GM23338 (cell line): Measurements from ENCODE around the gene VSTM1. TPM values are rescaled to one million over a fixed set of nuclear protein-coding genes. Genes with fewer than 3 reads are reported as not detected.

ENCODE experiments used
- ATAC-seq: fragments of 200-7000 bp; cut with Tn5 transposase; 3 replicates; pipeline ENCODE4 v1.9.1; 2020
- DNase-seq: peaks from one replicate; pipeline ENCODE4 v3.0.0-alpha.2; 2015; ENCODE audit warnings: low spot score
- H2AFZ ChIP-seq: fragments of 200-600 bp; sonication (generic); 2 replicates; pipeline ENCODE4 v1.8.0; 2016; ENCODE audit warnings: antibody characterized with exemption, mild to moderate bottlenecking, moderate library complexity
- H3F3A ChIP-seq: fragments of 200-600 bp; sonication (generic); replicated peaks from 2 replicates; pipeline ENCODE4 v1.8.0; 2017; ENCODE audit warnings: antibody characterized with exemption, mixed run types, low read depth
- H3K27ac ChIP-seq: fragments of 200-600 bp; sonication (generic); 2 replicates; pipeline ENCODE4 v1.6.1; 2016; ENCODE audit warnings: low read depth
- H3K27me3 ChIP-seq: fragments of 200-600 bp; sonication (generic); 2 replicates; pipeline ENCODE4 v1.8.0; 2016; ENCODE audit warnings: mild to moderate bottlenecking, mixed run types, moderate library complexity; ENCODE audit not compliant: insufficient read depth
- H3K36me3 ChIP-seq: fragments of 200-600 bp; sonication (generic); 2 replicates; pipeline ENCODE4 v1.8.0; 2016; ENCODE audit warnings: mild to moderate bottlenecking; ENCODE audit not compliant: insufficient read depth
- H3K4me1 ChIP-seq: fragments of 200-600 bp; sonication (generic); 2 replicates; pipeline ENCODE4 v1.8.0; 2016; ENCODE audit warnings: mild to moderate bottlenecking, moderate library complexity; ENCODE audit not compliant: insufficient read depth
- H3K4me2 ChIP-seq: fragments of 200-600 bp; sonication (generic); 2 replicates; pipeline ENCODE4 v1.7.1; 2017; ENCODE audit warnings: mixed run types
- H3K4me3 ChIP-seq: fragments of 200-600 bp; sonication (generic); 2 replicates; pipeline ENCODE4 v1.6.1; 2016; ENCODE audit warnings: mixed run types
- H3K79me2 ChIP-seq: fragments of 200-600 bp; sonication (generic); replicated peaks from 2 replicates; pipeline ENCODE4 v1.8.0; 2017; ENCODE audit warnings: mild to moderate bottlenecking; ENCODE audit not compliant: insufficient read depth
- H3K9me2 ChIP-seq: fragments of 200-600 bp; sonication (generic); 2 replicates; pipeline ENCODE4 v1.8.0; 2017; ENCODE audit not compliant: insufficient read depth
- H4K20me1 ChIP-seq: fragments of 200-600 bp; sonication (generic); replicated peaks from 2 replicates; pipeline ENCODE4 v1.8.0; 2017; ENCODE audit warnings: mild to moderate bottlenecking; ENCODE audit not compliant: insufficient read depth
- H3K27ac Mint-ChIP-seq: 2 replicates; pipeline ENCODE4 v1.8.0; 2020; ENCODE audit warnings: inconsistent platforms, mild to moderate bottlenecking, moderate library complexity, mixed read lengths
- H3K27me3 Mint-ChIP-seq: 3 replicates; pipeline ENCODE4 v1.8.0; 2022; ENCODE audit warnings: low read depth, mild to moderate bottlenecking, moderate library complexity, mixed read lengths, inconsistent platforms; ENCODE audit not compliant: insufficient read depth, poor library complexity
- H3K36me3 Mint-ChIP-seq: 3 replicates; pipeline ENCODE4 v1.8.0; 2021; ENCODE audit warnings: low read depth, mild to moderate bottlenecking, inconsistent platforms, moderate library complexity, mixed read lengths
- H3K4me1 Mint-ChIP-seq: 3 replicates; pipeline ENCODE4 v1.8.0; 2020; ENCODE audit warnings: mild to moderate bottlenecking, inconsistent platforms, mixed read lengths
- H3K4me3 Mint-ChIP-seq: 3 replicates; pipeline ENCODE4 v1.8.0; 2021; ENCODE audit warnings: moderate library complexity, mild to moderate bottlenecking, inconsistent platforms, mixed read lengths
- H3K9me3 Mint-ChIP-seq: 3 replicates; pipeline ENCODE4 v1.8.0; 2020; ENCODE audit warnings: moderate library complexity, mild to moderate bottlenecking, inconsistent platforms, mixed read lengths
- CREB1 ChIP-seq: fragments of 250-450 bp; sonication (Bioruptor Pico); IDR thresholded peaks from 2 replicates; pipeline ENCODE4 v1.5.0; 2020; ENCODE audit warnings: low read depth, mild to moderate bottlenecking, moderate library complexity
- CTCF ChIP-seq, 2 experiments: fragments of 200-600 bp in 1 of 2; sonication (generic) in 1 of 2; conservative IDR thresholded peaks; 2 replicates each; pipeline versions ENCODE4 v1.5.1 to v1.6.1; 2016 to 2017; ENCODE audit warnings: antibody characterized with exemption in 2 of 2, low read depth in 2 of 2, mild to moderate bottlenecking in 2 of 2, moderate library complexity in 1 of 2
- EZH2 ChIP-seq: fragments of 200-600 bp; sonication (generic); IDR thresholded peaks from one replicate; pipeline ENCODE4 v1.8.0; 2017; ENCODE audit warnings: antibody characterized with exemption, mild to moderate bottlenecking, low read depth; ENCODE audit not compliant: unreplicated experiment
- EZH2phosphoT487 ChIP-seq: fragments of 200-600 bp; sonication (generic); IDR thresholded peaks from one replicate; pipeline ENCODE4 v1.8.1; 2018; ENCODE audit warnings: antibody characterized with exemption; ENCODE audit not compliant: unreplicated experiment
- NANOG ChIP-seq: IDR thresholded peaks from 2 replicates; pipeline ENCODE4 v1.6.1; 2016; ENCODE audit warnings: antibody characterized with exemption, borderline replicate concordance
- POLR2AphosphoS5 ChIP-seq: IDR thresholded peaks from 2 replicates; pipeline ENCODE4 v1.6.1; 2016; ENCODE audit warnings: antibody characterized with exemption, low read depth
- REST ChIP-seq: IDR thresholded peaks from one replicate; pipeline ENCODE4 v1.6.1; 2018; ENCODE audit warnings: antibody characterized with exemption; ENCODE audit not compliant: unreplicated experiment
- STAT1 ChIP-seq: IDR thresholded peaks from one replicate; pipeline ENCODE4 v1.6.1; 2016; ENCODE audit warnings: antibody characterized with exemption; ENCODE audit not compliant: unreplicated experiment
- ZNF331 ChIP-seq: fragments of 250-450 bp; sonication (Bioruptor Pico); IDR thresholded peaks from 2 replicates; pipeline ENCODE4 v1.5.0; 2020; ENCODE audit warnings: low read depth, mild to moderate bottlenecking, moderate library complexity
- ZNF462 ChIP-seq: fragments of 250-450 bp; sonication (Bioruptor Pico); IDR thresholded peaks from 2 replicates; pipeline ENCODE4 v1.5.0; 2020; ENCODE audit warnings: mild to moderate bottlenecking, moderate library complexity
- polyA plus RNA-seq: library from polyadenylated mRNA; unstranded; fragments of >200 nt; fragmentation: Nextera tagmentation; extraction: Ambion mirVana; gene quantifications from 2 replicates; pipeline ENCODE4 v1.2.1, GENCODE V29; 2016
- total RNA-seq: library from RNA; depleted of rRNA; stranded (reverse); fragments of >200 nt; shearing (Covaris generic); gene quantifications from 2 replicates; pipeline ENCODE4 v1.2.3, GENCODE V29; 2014

Gene VSTM1
- total and polyA plus RNA-seq, 2 experiments from 2014 or later, result not detected

GRCh38 chr19:53992815-53993214 is 70.9 kb downstream of the VSTM1 start:
- Histone ChIP-seq H3K36me3 (no peaks in the 10 kb centered on the region), H2AFZ (no peak overlapping the region), H3F3A (peaks cover 4% of the 10 kb centered on the region; the same call in 1 of the 2 replicates), H3K27ac (no peak overlapping the region), H3K9me2 (no peaks in the 10 kb centered on the region), H3K4me3 (no peak overlapping the region), H3K79me2 (no peaks in the 10 kb centered on the region), H4K20me1 (no peaks in the 10 kb centered on the region), H3K4me1 (peaks cover 12% of the 10 kb centered on the region), H3K27me3 (peaks cover 76% of the 10 kb centered on the region), H3K4me2 (no peak overlapping the region)
- TF ChIP-seq ZNF331, result no peak
- TF ChIP-seq STAT1, result no peak
- no peak for TF ChIP-seq EZH2phosphoT487
- no peak for TF ChIP-seq EZH2
- TF ChIP-seq NANOG, result no peak
- TF ChIP-seq POLR2AphosphoS5, result no peak
- H3K9me3 Mint-ChIP-seq, result no peaks in the 10 kb centered on the region
- no peaks in the 10 kb centered on the region; the same call in 2 of the 3 replicates for H3K36me3 Mint-ChIP-seq
- H3K27ac Mint-ChIP-seq, result no peak overlapping the region
- peaks cover 50% of the 10 kb centered on the region for H3K27me3 Mint-ChIP-seq
- DNase-seq (no peak), ATAC-seq (no peak)
- H3K4me1 Mint-ChIP-seq, result peaks cover 19% of the 10 kb centered on the region
- H3K4me3 Mint-ChIP-seq, result no peak overlapping the region

GRCh38 chr19:53992211-53992610 is 71.5 kb downstream of the VSTM1 start:
- no peak for TF ChIP-seq ZNF462
- TF ChIP-seq STAT1, result no peak
- TF ChIP-seq CREB1 (CRISPR knock-in tag), result no peak
- TF ChIP-seq REST, result no peak
- no peak for TF ChIP-seq POLR2AphosphoS5
- no peak for TF ChIP-seq CTCF (conservative IDR thresholded peaks at IDR 0.05; ENCODE audit: low read depth in 2 of 2)
- H3K36me3 ChIP-seq, result no peaks in the 10 kb centered on the region
- H3K4me1 Mint-ChIP-seq, result peaks cover 15% of the 10 kb centered on the region
- H3K9me3 Mint-ChIP-seq, result no peaks in the 10 kb centered on the region
- H3K4me2 ChIP-seq, result peak overlapping the region; percentile 83
- H3K36me3 Mint-ChIP-seq, result no peaks in the 10 kb centered on the region; the same call in 2 of the 3 replicates
- peak overlapping the region; percentile 59 for H3K4me3 ChIP-seq
- H3K27ac Mint-ChIP-seq, result no peak overlapping the region
- ATAC-seq, result no peak
- H3K4me1 ChIP-seq, result peaks cover 10% of the 10 kb centered on the region
- H3K27me3 Mint-ChIP-seq, result peaks cover 45% of the 10 kb centered on the region
- no peaks in the 10 kb centered on the region for H3K79me2 ChIP-seq
- H3K4me3 Mint-ChIP-seq, result peak overlapping the region; percentile 69
- no peak overlapping the region for H3K27ac ChIP-seq
- no peaks in the 10 kb centered on the region for H4K20me1 ChIP-seq
- peaks cover 76% of the 10 kb centered on the region for H3K27me3 ChIP-seq
- DNase-seq, result no peak
- peaks cover 4% of the 10 kb centered on the region; the same call in 1 of the 2 replicates for H3F3A ChIP-seq
- H3K9me2 ChIP-seq, result no peaks in the 10 kb centered on the region
- H2AFZ ChIP-seq, result no peak overlapping the region; the same call in 1 of the 2 replicates
